ENCODE measurements around the gene DMD.
"Not testable (repeated sequence)": the region's sequence is repeated elsewhere in the genome, so short reads cannot be mapped to it uniquely, and the experiment has no call there.

DMD gene

GRCh38 chrX:33211356-33212260 lies at the start of gene DMD:
TSS of gene DMD (minus strand) at chrX:33211549. CDS start at chrX:33211312, 237 bp downstream.
- peak; percentile 3 for DNase-seq

- peak; percentile 13 for DNase-seq
These were observed 41.0 kb upstream of the DMD start for GRCh38 chrX:33252306-33252825.

- no peak for DNase-seq
These were observed 7.5 kb upstream of the DMD start for GRCh38 chrX:33218819-33219218.

GRCh38 chrX:33210156-33210555 lies 1.2 kb downstream of the DMD start:
- DNase-seq, result no peak

- no peak for DNase-seq
These were observed 4.3 kb downstream of the DMD start for GRCh38 chrX:33207056-33207455.

- no peak for DNase-seq
These were observed 6.0 kb downstream of the DMD start for GRCh38 chrX:33205321-33205720.

GRCh38 chrX:33204889-33205288 lies 6.5 kb downstream of the DMD start:
- DNase-seq, result no peak

- no peak for DNase-seq
These were observed 12.6 kb downstream of the DMD start for GRCh38 chrX:33198561-33199279.

- DNase-seq, result peak; percentile 58
These were observed 15.7 kb downstream of the DMD start for GRCh38 chrX:33195698-33196097.

- no peak for DNase-seq
These were observed 16.4 kb downstream of the DMD start for GRCh38 chrX:33194876-33195433.

GRCh38 chrX:33194289-33194688 lies 17.1 kb downstream of the DMD start:
- DNase-seq, result no peak

GRCh38 chrX:33190016-33190415 lies 21.3 kb downstream of the DMD start:
- DNase-seq, result peak; percentile 0

GRCh38 chrX:33188881-33189280 lies 22.5 kb downstream of the DMD start:
- no peak for DNase-seq

GRCh38 chrX:33188286-33188685 lies 23.1 kb downstream of the DMD start:
- peak; percentile 58 for DNase-seq

GRCh38 chrX:33184803-33185202 lies 26.5 kb downstream of the DMD start:
- not testable (repeated sequence) for DNase-seq

GRCh38 chrX:33183361-33183760 lies 28.0 kb downstream of the DMD start:
- DNase-seq, result peak; percentile 63

GRCh38 chrX:33178690-33179089 lies 32.7 kb downstream of the DMD start:
- DNase-seq, result no peak

- DNase-seq, result no peak
These were observed 33.1 kb downstream of the DMD start for GRCh38 chrX:33178218-33178617.

GRCh38 chrX:33175201-33175600 lies 36.1 kb downstream of the DMD start:
- peak; percentile 35 for DNase-seq

- no peak for DNase-seq
These were observed 40.3 kb downstream of the DMD start for GRCh38 chrX:33171041-33171440.

- no peak for DNase-seq
These were observed 49.5 kb downstream of the DMD start for GRCh38 chrX:33161829-33162228.

- no peak for DNase-seq
These were observed 51.1 kb downstream of the DMD start for GRCh38 chrX:33160273-33160672.

- no peak for DNase-seq
These were observed 55.1 kb downstream of the DMD start for GRCh38 chrX:33156152-33156726.

Data from NCI-H69 (cell line).